ENCODE data around the gene DNM2.

GRCh38 chr19:10863107-10863717, 145.3 kb downstream of the DNM2 start:
- TF ChIP-seq CTCF (IDR thresholded peaks at IDR 0.05): no peak
- no peak for TF ChIP-seq POLR2A (IDR thresholded peaks at IDR 0.05)
- TF ChIP-seq POLR2AphosphoS5 (IDR thresholded peaks at IDR 0.05): no peak
- TF ChIP-seq EP300 (IDR thresholded peaks at IDR 0.05): no peak

All from suprapubic skin (tissue), 4 donors.